ENCODE results near the gene ZCCHC14. TPM values are rescaled to one million over a fixed set of nuclear protein-coding genes. Genes with fewer than 3 reads are reported as not detected.

ZCCHC14 gene
- total RNA-seq, 1 experiment from 2014 or later, result 30.3 TPM

- ChIA-PET POLR2A (ENCODE audit: low non-redundant PET) (no interaction called here), CTCF (no interaction called here)
- Histone ChIP-seq H3K4me1 (ENCODE audit: insufficient read depth, low read length, poor library complexity, severe bottlenecking) (peaks cover 30% of the 10 kb centered on the region), H3K4me3 (ENCODE audit: low read depth, low read length, poor library complexity, severe bottlenecking) (no peak overlapping the region), H3K27me3 (replicated peaks; ENCODE audit: insufficient read depth, low read depth, low read length, poor library complexity) (no peaks in the 10 kb centered on the region), H3K9me3 (ENCODE audit: low read depth, low read length, poor library complexity, severe bottlenecking) (no peaks in the 10 kb centered on the region), H3K36me3 (ENCODE audit: insufficient read depth, low read length, poor library complexity, severe bottlenecking) (no peaks in the 10 kb centered on the region), H3K27ac (ENCODE audit: low read depth, low read length, poor library complexity, severe bottlenecking) (no peak overlapping the region)
- BruUV-seq (replicated peaks), result no TSS peak
- TF ChIP-seq EZH2 (IDR thresholded peaks at IDR 0.05; ENCODE audit: borderline replicate concordance, low read depth, low read length, poor library complexity, severe bottlenecking) (no peak), CTCF (conservative IDR thresholded peaks at IDR 0.05; ENCODE audit: low read depth, low read length) (no peak)
- intact Hi-C loops (cut with micrococcal nuclease; ENCODE audit: unreplicated experiment), result no loop called here
- DNase-seq (ENCODE audit: low spot score), result no peak
Observed at GRCh38 chr16:87469169-87469568, 23.7 kb downstream of the ZCCHC14 start.

GRCh38 chr16:87468550-87468949 is 24.3 kb downstream of the ZCCHC14 start:
- BruUV-seq (replicated peaks), result no TSS peak
- CTCF ChIA-PET, result no interaction called here
- TF ChIP-seq CTCF (conservative IDR thresholded peaks at IDR 0.05; ENCODE audit: low read depth, low read length) (no peak), EZH2 (IDR thresholded peaks at IDR 0.05; ENCODE audit: borderline replicate concordance, low read depth, low read length, poor library complexity, severe bottlenecking) (no peak)
- H3K27me3 ChIP-seq (replicated peaks; ENCODE audit: insufficient read depth, low read depth, low read length, poor library complexity), result no peaks in the 10 kb centered on the region
- H3K4me1 ChIP-seq (ENCODE audit: insufficient read depth, low read length, poor library complexity, severe bottlenecking), result peaks cover 35% of the 10 kb centered on the region
- no peak overlapping the region for H3K4me3 ChIP-seq (ENCODE audit: low read depth, low read length, poor library complexity, severe bottlenecking)
- intact Hi-C loops (cut with micrococcal nuclease; ENCODE audit: unreplicated experiment), result no loop called here
- POLR2A ChIA-PET (ENCODE audit: low non-redundant PET), result no interaction called here
- H3K27ac ChIP-seq (ENCODE audit: low read depth, low read length, poor library complexity, severe bottlenecking), result no peak overlapping the region
- H3K36me3 ChIP-seq (ENCODE audit: insufficient read depth, low read length, poor library complexity, severe bottlenecking), result no peaks in the 10 kb centered on the region
- DNase-seq (ENCODE audit: low spot score), result no peak
- no peaks in the 10 kb centered on the region for H3K9me3 ChIP-seq (ENCODE audit: low read depth, low read length, poor library complexity, severe bottlenecking)

GRCh38 chr16:87466975-87467501 is 25.8 kb downstream of the ZCCHC14 start:
- Histone ChIP-seq H3K4me1 (ENCODE audit: insufficient read depth, low read length, poor library complexity, severe bottlenecking) (peaks cover 35% of the 10 kb centered on the region), H3K36me3 (ENCODE audit: insufficient read depth, low read length, poor library complexity, severe bottlenecking) (no peaks in the 10 kb centered on the region), H3K27me3 (replicated peaks; ENCODE audit: insufficient read depth, low read depth, low read length, poor library complexity) (no peaks in the 10 kb centered on the region), H3K27ac (ENCODE audit: low read depth, low read length, poor library complexity, severe bottlenecking) (no peak overlapping the region), H3K4me3 (ENCODE audit: low read depth, low read length, poor library complexity, severe bottlenecking) (no peak overlapping the region), H3K9me3 (ENCODE audit: low read depth, low read length, poor library complexity, severe bottlenecking) (no peaks in the 10 kb centered on the region)
- CTCF ChIA-PET, result no interaction called here
- TF ChIP-seq EZH2 (IDR thresholded peaks at IDR 0.05; ENCODE audit: borderline replicate concordance, low read depth, low read length, poor library complexity, severe bottlenecking) (no peak), CTCF (conservative IDR thresholded peaks at IDR 0.05; ENCODE audit: low read depth, low read length) (no peak)
- intact Hi-C loops (cut with micrococcal nuclease; ENCODE audit: unreplicated experiment), result no loop called here
- POLR2A ChIA-PET (ENCODE audit: low non-redundant PET), result no interaction called here
- BruUV-seq (replicated peaks), result no TSS peak
- DNase-seq (ENCODE audit: low spot score), result no peak
